ENCODE data around the gene SLC6A3.
"Not testable (repeated sequence)": the region's sequence is repeated elsewhere in the genome, so short reads cannot be mapped to it uniquely, and the experiment has no call there.

SLC6A3 gene

GRCh38 chr5:1477341-1477740 is 32.1 kb upstream of the SLC6A3 start:
- DNase-seq = no peak

- no peak for DNase-seq
These were observed 31.7 kb upstream of the SLC6A3 start for GRCh38 chr5:1476967-1477310.

GRCh38 chr5:1476181-1476966 is 31.1 kb upstream of the SLC6A3 start:
- no peak for DNase-seq

- DNase-seq = not testable (repeated sequence)
These were observed 30.3 kb upstream of the SLC6A3 start for GRCh38 chr5:1475544-1475900.

- no peak for DNase-seq
These were observed 29.8 kb upstream of the SLC6A3 start for GRCh38 chr5:1474866-1475543.

- DNase-seq = no peak
These were observed 29.1 kb upstream of the SLC6A3 start for GRCh38 chr5:1474183-1474839.

- no peak for DNase-seq
These were observed 28.5 kb upstream of the SLC6A3 start for GRCh38 chr5:1473746-1474145.

GRCh38 chr5:1472964-1473628 is 27.9 kb upstream of the SLC6A3 start:
- no peak for DNase-seq

- no peak for DNase-seq
These were observed 27.0 kb upstream of the SLC6A3 start for GRCh38 chr5:1471997-1472963.

- no peak for DNase-seq
These were observed 26.1 kb upstream of the SLC6A3 start for GRCh38 chr5:1471240-1471853.

GRCh38 chr5:1470762-1471211 is 25.5 kb upstream of the SLC6A3 start:
- no peak for DNase-seq

- no peak for DNase-seq
These were observed 23.6 kb upstream of the SLC6A3 start for GRCh38 chr5:1468629-1469527.

GRCh38 chr5:1468247-1468612 is 23.0 kb upstream of the SLC6A3 start:
- no peak for DNase-seq

- DNase-seq = no peak
These were observed 22.4 kb upstream of the SLC6A3 start for GRCh38 chr5:1467341-1468246.

- DNase-seq = no peak
These were observed 21.5 kb upstream of the SLC6A3 start for GRCh38 chr5:1466631-1467265.

GRCh38 chr5:1465966-1466471 is 20.8 kb upstream of the SLC6A3 start:
- no peak for DNase-seq

GRCh38 chr5:1465117-1465516 is 19.9 kb upstream of the SLC6A3 start:
- no peak for DNase-seq

GRCh38 chr5:1464511-1464910 is 19.3 kb upstream of the SLC6A3 start:
- no peak for DNase-seq

- DNase-seq = no peak
These were observed 18.8 kb upstream of the SLC6A3 start for GRCh38 chr5:1464096-1464446.

Measured in NCI-H748 treated with DMSO at 0.1 percent for 48 hours (cell line).